K562 (cell line): ENCODE results near the gene THADA.

Experiments used
- CBX2 ChIP-seq: fragments of 200-600 bp; sonication (generic); IDR thresholded peaks from one replicate; pipeline ENCODE4 v1.6.1; 2012; ENCODE audit warnings: mild to moderate bottlenecking, low read length, inconsistent platforms; ENCODE audit not compliant: insufficient read depth, poor library complexity, severe bottlenecking
- CREM ChIP-seq: IDR thresholded peaks from 2 replicates; pipeline ENCODE4 v1.6.1; 2014; ENCODE audit warnings: antibody characterized with exemption, low read depth
- CTCF ChIP-seq, 3 experiments: IDR thresholded peaks in 2 of 3; conservative IDR thresholded peaks in 1 of 3; 2 replicates each; pipeline ENCODE4 v1.5.1; 2011 to 2012; ENCODE audit warnings: low read length in 3 of 3, mild to moderate bottlenecking in 3 of 3, control low read depth in 2 of 3, improper control_type of control experiment in 1 of 3, inconsistent platforms in 1 of 3, low read depth in 1 of 3, mixed read lengths in 1 of 3, moderate library complexity in 1 of 3; ENCODE audit not compliant: insufficient read depth in 2 of 3
- HCFC1 ChIP-seq: IDR thresholded peaks from 2 replicates; pipeline ENCODE4 v1.6.1; 2012; ENCODE audit warnings: low read depth, low read length, improper control_type of control experiment
- KDM5B ChIP-seq: fragments of 200-600 bp; sonication (generic); IDR thresholded peaks from 2 replicates; pipeline ENCODE4 v1.6.1; 2012; ENCODE audit warnings: low read depth, mild to moderate bottlenecking, moderate library complexity, low read length, control low read depth, inconsistent platforms; ENCODE audit not compliant: insufficient replicate concordance
- MAZ ChIP-seq, 2 experiments: fragments of 450-650 bp in 1 of 2; sonication (generic) in 1 of 2; formaldehyde crosslinking; IDR thresholded peaks in 1 of 2; conservative IDR thresholded peaks in 1 of 2; 2 replicates each; pipeline versions ENCODE4 v1.4.0 to v1.5.0; 2020; ENCODE audit warnings: mild to moderate bottlenecking in 1 of 2, missing genetic modification reagents in 1 of 2
- RFX5 ChIP-seq: IDR thresholded peaks from 2 replicates; pipeline ENCODE4 v1.6.1; 2011; ENCODE audit warnings: low read depth, mild to moderate bottlenecking, improper control_type of control experiment, low read length

- no peak for TF ChIP-seq CTCF (IDR thresholded peaks at IDR 0.05 in 2 of 3, conservative IDR thresholded peaks at IDR 0.05 in 1 of 3; ENCODE audit: insufficient read depth in 2 of 3, low read depth in 1 of 3, low read length in 3 of 3)
- TF ChIP-seq MAZ (CRISPR knock-in tag; conservative IDR thresholded peaks at IDR 0.05 in 1 of 2, IDR thresholded peaks at IDR 0.05 in 1 of 2) = no peak
- no peak for TF ChIP-seq RFX5
- TF ChIP-seq CREM = no peak
- TF ChIP-seq KDM5B = no peak
- TF ChIP-seq HCFC1 = no peak
- TF ChIP-seq CBX2 = no peak
Observed at GRCh38 chr2:43425659-43426058, 170.2 kb downstream of the THADA start.
